HUES64 (cell line): ENCODE measurements around the gene OVCH2. TPM values are rescaled to one million over a fixed set of nuclear protein-coding genes. Genes with fewer than 3 reads are reported as not detected.
"Not testable (repeated sequence)": the region's sequence is repeated elsewhere in the genome, so short reads cannot be mapped to it uniquely, and the experiment has no call there.

Experiments used
- H3K27ac ChIP-seq: 2 replicates; pipeline ENCODE4 v1.7.0; 2013; ENCODE audit warnings: low read depth, low read length, inconsistent platforms
- H3K27me3 ChIP-seq: 2 replicates; pipeline ENCODE4 v1.6.1; 2013; ENCODE audit warnings: mild to moderate bottlenecking, low read length; ENCODE audit not compliant: insufficient read depth
- H3K36me3 ChIP-seq: 2 replicates; pipeline ENCODE4 v1.6.1; 2013; ENCODE audit warnings: mild to moderate bottlenecking, low read length; ENCODE audit not compliant: insufficient read depth
- H3K4me1 ChIP-seq: 2 replicates; pipeline ENCODE4 v1.6.1; 2013; ENCODE audit warnings: mild to moderate bottlenecking, low read length, moderate library complexity; ENCODE audit not compliant: insufficient read depth
- H3K4me3 ChIP-seq: 2 replicates; pipeline ENCODE4 v1.5.1; 2013; ENCODE audit warnings: mild to moderate bottlenecking, low read length, moderate library complexity
- H3K9ac ChIP-seq: 2 replicates; pipeline ENCODE4 v1.6.1; 2013; ENCODE audit warnings: mild to moderate bottlenecking, low read depth, low read length
- H3K9me3 ChIP-seq: 2 replicates; pipeline ENCODE4 v1.6.1; 2013; ENCODE audit warnings: low read depth, low read length; ENCODE audit not compliant: insufficient read depth
- WGBS: fragments of 150-250, 120-280 bp; methylation state at CpG from one replicate; pipeline ENCODE4 v1.1.7; 2013; ENCODE audit warnings: missing lambda C conversion rate; 5-methylcytosine and 5-hydroxymethylcytosine counted together
- polyA plus RNA-seq, 2 experiments: library from polyadenylated mRNA; stranded (reverse); fragments of 50-300 nt; gene quantifications; one replicate each; pipeline ENCODE4 v1.2.3, GENCODE V29; 2013

Gene OVCH2, protein sequence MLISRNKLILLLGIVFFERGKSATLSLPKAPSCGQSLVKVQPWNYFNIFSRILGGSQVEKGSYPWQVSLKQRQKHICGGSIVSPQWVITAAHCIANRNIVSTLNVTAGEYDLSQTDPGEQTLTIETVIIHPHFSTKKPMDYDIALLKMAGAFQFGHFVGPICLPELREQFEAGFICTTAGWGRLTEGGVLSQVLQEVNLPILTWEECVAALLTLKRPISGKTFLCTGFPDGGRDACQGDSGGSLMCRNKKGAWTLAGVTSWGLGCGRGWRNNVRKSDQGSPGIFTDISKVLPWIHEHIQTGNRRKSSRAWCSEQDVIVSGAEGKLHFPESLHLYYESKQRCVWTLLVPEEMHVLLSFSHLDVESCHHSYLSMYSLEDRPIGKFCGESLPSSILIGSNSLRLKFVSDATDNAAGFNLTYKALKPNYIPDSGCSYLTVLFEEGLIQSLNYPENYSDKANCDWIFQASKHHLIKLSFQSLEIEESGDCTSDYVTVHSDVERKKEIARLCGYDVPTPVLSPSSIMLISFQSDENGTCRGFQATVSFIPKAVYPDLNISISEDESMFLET
- 0.10 TPM for polyA plus RNA-seq (2013, experiment 1 of 2)
- not detected for polyA plus RNA-seq (2013, experiment 2 of 2)

DNA sequence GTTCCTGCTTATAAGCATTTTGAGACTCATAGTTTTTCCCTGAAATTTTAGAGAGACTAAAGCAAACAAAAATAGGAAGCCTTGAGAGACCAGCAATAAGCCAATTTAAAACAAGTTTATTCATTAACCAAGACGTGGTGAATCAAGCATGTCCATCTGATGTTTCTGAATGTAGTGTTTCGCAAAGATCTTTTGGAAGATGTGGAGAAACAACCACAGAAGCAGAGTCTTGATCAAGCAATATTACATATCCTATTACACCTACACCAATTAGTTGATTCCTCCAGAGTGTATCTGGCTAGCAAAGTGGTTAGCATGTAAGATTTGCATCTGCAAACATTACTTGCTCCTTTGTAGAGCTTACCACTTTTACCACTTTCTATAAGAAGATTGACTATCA, at the start of gene OVCH2:
TSS of gene OVCH2 (minus strand) at position 101 of the 400 bp plus-strand sequence. CDS start at position 18, 83 bp downstream.
- WGBS: 95% methylated on average over 2 of the region's 2 CpGs
- no peaks in the 10 kb centered on the region for H3K27me3 ChIP-seq
- H3K9me3 ChIP-seq: no peaks in the 10 kb centered on the region

DNA sequence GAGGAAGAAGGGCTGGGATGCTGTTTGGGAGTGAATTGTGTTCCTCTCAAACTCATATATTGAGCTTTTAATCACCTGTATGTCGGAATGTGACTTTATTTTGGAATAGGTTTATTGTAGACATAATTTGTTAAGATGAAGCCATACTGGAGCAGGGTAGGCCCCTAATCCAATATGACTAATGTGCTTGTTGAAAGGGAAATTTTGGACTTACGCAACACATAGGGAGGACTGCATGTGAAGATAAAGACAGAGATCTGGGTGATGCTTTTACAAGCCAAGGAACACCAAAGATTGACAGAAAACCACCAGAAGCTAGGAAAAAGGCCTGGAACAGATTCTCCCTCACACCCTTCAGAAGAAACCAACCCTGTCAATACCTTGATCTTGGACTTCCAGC, 43.2 kb upstream of the OVCH2 start:
- H3K9me3 ChIP-seq: no peaks in the 10 kb centered on the region
- no peaks in the 10 kb centered on the region for H3K4me1 ChIP-seq
- no peak overlapping the region for H3K4me3 ChIP-seq
- no peaks in the 10 kb centered on the region for H3K36me3 ChIP-seq
- 98% methylated on average over 2 of the region's 2 CpGs for WGBS
- no peak overlapping the region for H3K9ac ChIP-seq
- no peaks in the 10 kb centered on the region for H3K27me3 ChIP-seq
- H3K27ac ChIP-seq: no peak overlapping the region

More for the DNA sequence above, at the start of gene OVCH2:
- no peaks in the 10 kb centered on the region for H3K4me1 ChIP-seq
- H3K4me3 ChIP-seq: no peak within 1 kb of the TSS
- H3K9ac ChIP-seq: no peak within 1 kb of the TSS
- H3K36me3 ChIP-seq: no peaks in the 10 kb centered on the region
- H3K27ac ChIP-seq: no peak within 1 kb of the TSS

DNA sequence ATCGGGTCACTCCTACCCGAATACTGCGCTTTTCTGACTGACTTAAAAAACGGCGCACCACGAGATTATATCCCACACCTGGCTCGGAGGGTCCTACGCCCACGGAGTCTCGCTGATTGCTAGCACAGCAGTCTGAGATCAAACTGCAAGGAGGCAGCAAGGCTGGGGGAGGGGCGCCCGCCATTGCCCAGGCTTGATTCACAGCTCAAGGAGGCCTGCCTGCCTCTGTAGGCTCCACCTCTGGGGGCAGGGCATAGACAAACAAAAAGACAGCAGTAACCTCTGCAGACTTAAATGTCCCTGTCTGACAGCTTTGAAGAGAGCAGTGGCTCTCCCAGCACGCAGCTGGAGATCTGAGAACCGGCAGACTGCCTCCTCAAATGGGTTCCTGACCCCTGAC, 28.5 kb upstream of the OVCH2 start:
- not testable (repeated sequence) for H3K4me3 ChIP-seq, H3K9me3 ChIP-seq, H3K36me3 ChIP-seq, H3K27me3 ChIP-seq, H3K27ac ChIP-seq, H3K9ac ChIP-seq, H3K4me1 ChIP-seq
- 87% methylated on average over 12 of the region's 14 CpGs for WGBS

DNA sequence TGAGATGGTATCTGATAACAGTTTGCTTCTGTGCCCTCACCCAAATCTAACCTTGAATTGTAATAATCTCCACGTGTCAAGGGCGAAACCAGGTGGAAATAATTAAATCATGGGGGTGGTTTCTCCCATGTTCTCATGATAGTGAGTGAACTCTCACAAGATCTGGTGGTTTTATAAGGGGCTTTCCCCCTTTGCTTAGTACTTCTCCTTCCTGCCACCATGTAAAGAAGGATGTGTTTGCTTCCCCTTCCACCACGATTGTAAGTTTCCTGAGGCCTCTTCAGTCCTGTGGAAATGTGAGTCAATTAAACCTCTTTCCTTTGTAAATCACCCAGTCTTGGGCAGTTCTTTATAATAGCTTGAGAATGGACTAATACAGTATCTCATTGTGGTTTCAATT, 8.5 kb upstream of the OVCH2 start:
- H3K27ac ChIP-seq: no peak overlapping the region
- H3K9me3 ChIP-seq: no peaks in the 10 kb centered on the region
- no peak overlapping the region for H3K9ac ChIP-seq
- H3K4me1 ChIP-seq: no peaks in the 10 kb centered on the region
- no peak overlapping the region for H3K4me3 ChIP-seq
- peaks cover 2% of the 10 kb centered on the region; the same call in 1 of the 2 replicates for H3K27me3 ChIP-seq
- no peaks in the 10 kb centered on the region for H3K36me3 ChIP-seq
- WGBS: 93% methylated on average over 3 of the region's 3 CpGs

DNA sequence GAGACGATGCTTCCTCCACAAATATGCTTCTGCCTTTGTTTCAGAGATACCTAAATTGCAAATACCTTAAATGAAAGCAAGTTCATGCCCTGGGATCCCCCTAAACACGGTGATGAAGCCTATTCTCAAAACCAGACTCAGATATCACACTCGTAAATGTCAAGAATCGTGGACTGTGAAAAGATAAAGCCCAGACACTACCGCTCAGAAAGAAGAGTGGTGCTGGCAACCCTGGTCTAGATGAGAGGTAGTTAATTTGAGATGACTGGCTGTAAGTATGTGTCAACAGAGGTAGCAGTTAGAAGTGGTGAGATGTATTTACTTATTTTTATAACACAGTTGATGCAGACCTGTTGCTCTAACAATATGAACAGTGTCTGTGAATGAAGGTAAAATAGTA, 2.5 kb downstream of the OVCH2 start:
- 81% methylated on average over 5 of the region's 5 CpGs for WGBS
- H3K27me3 ChIP-seq: no peaks in the 10 kb centered on the region
- H3K4me3 ChIP-seq: no peak overlapping the region
- H3K9ac ChIP-seq: no peak overlapping the region
- no peaks in the 10 kb centered on the region for H3K36me3 ChIP-seq
- H3K9me3 ChIP-seq: no peaks in the 10 kb centered on the region
- H3K4me1 ChIP-seq: no peaks in the 10 kb centered on the region
- H3K27ac ChIP-seq: no peak overlapping the region

DNA sequence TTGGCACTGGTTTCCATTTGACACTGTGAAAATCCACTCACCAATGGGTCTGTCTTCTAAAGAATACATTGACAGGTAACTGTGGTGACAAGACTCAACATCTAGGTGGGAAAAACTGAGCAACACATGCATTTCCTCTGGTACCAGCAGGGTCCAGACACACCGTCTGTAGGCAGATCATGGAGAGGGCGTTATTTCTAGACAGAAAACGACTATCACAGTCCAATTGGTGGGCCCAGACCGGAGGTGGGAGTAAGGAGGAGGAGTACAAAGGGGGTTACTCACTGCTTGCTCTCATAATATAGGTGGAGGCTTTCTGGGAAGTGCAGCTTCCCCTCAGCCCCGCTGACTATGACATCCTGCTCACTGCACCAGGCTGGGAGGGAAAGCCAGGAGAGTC, 9.9 kb downstream of the OVCH2 start:
- Histone ChIP-seq H3K4me1 (no peaks in the 10 kb centered on the region), H3K27ac (no peak overlapping the region), H3K4me3 (no peak overlapping the region), H3K36me3 (no peaks in the 10 kb centered on the region), H3K9ac (no peak overlapping the region), H3K9me3 (no peaks in the 10 kb centered on the region), H3K27me3 (0 out of 2 replicates have a peak, but pooled peaks cover 3% of the 10 kb centered on the region)
- WGBS: 92% methylated on average over 5 of the region's 5 CpGs

DNA sequence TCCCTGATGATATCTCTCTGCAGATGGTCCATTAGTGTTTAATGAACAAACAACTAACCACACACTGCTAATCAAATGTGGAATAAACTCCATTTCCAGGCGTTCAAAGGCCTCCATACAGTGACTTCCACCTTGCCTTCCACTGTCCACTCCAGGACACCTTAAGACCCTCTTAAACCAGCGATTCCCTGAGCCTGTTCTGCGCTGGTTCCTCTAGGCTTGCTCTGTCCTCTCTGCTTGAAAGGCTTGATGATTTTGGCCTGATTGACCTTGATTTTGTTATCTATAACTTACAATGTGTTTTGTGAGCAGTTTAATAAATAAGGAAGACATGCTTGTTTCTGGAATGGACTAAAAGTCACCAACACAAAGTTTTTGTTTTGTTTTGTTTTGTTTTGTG, 12.0 kb downstream of the OVCH2 start:
- no peaks in the 10 kb centered on the region for H3K4me1 ChIP-seq
- H3K9ac ChIP-seq: no peak overlapping the region
- no peaks in the 10 kb centered on the region for H3K36me3 ChIP-seq
- 93% methylated on average over 3 of the region's 3 CpGs for WGBS
- H3K4me3 ChIP-seq: no peak overlapping the region
- 0 out of 2 replicates have a peak, but pooled peaks cover 3% of the 10 kb centered on the region for H3K27me3 ChIP-seq
- H3K27ac ChIP-seq: no peak overlapping the region
- H3K9me3 ChIP-seq: no peaks in the 10 kb centered on the region

DNA sequence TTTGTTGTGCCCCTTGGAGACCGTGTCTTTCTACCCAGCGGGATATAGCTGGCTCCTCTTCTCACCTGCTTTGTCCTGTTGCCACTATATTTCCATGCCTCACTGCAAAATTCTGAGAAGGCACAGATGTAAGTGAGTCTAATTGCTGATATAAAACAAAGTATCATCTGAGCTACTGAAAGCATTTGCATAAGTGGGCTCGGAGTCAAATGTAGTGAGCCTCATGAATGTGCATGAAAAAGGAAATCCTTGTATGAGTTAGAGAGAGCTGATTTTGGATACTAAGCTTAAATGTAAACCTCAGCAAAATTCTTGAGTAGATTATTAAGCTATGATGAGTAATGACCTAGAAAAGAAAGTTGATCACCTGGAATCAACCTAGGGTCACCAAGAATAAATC, 13.9 kb downstream of the OVCH2 start:
- Histone ChIP-seq H3K4me3 (no peak overlapping the region), H3K9ac (no peak overlapping the region), H3K4me1 (peaks cover 8% of the 10 kb centered on the region), H3K27me3 (0 out of 2 replicates have a peak, but pooled peaks cover 3% of the 10 kb centered on the region), H3K36me3 (no peaks in the 10 kb centered on the region), H3K27ac (no peak overlapping the region), H3K9me3 (no peaks in the 10 kb centered on the region)
- 85% methylated on average over 3 of the region's 3 CpGs for WGBS

DNA sequence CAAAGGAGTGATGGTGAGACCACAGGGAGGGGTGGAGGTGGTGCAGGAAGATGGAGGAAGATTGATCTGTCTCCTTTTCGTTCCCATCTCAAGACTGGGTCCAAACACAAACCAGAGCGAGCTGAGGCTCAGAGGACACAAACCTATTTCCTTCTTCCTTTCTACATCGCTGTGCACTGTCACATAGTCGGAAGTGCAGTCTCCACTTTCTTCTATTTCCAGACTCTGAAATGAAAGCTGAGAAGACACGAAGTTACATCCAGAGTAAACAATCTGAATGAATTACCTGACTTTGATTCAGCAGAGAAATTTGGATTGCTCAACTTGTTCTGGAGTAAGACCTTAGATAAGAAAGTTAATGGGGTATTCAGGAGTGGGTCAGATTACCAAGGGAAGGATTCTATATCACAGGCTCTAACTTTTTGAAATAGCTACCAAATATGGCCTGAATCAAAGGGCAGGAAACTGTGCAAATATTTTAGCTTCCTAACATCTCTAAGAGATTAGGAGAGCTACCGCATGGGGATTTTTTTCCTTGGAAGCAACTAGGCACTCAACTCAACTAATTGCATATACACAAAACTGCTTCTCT, 14.4 kb downstream of the OVCH2 start:
- peaks cover 11% of the 10 kb centered on the region for H3K4me1 ChIP-seq
- 94% methylated on average over 6 of the region's 6 CpGs for WGBS
- H3K27me3 ChIP-seq: 0 out of 2 replicates have a peak, but pooled peaks cover 3% of the 10 kb centered on the region
- H3K27ac ChIP-seq: no peak overlapping the region
- no peak overlapping the region for H3K4me3 ChIP-seq
- no peaks in the 10 kb centered on the region for H3K9me3 ChIP-seq
- no peaks in the 10 kb centered on the region for H3K36me3 ChIP-seq
- H3K9ac ChIP-seq: no peak overlapping the region

DNA sequence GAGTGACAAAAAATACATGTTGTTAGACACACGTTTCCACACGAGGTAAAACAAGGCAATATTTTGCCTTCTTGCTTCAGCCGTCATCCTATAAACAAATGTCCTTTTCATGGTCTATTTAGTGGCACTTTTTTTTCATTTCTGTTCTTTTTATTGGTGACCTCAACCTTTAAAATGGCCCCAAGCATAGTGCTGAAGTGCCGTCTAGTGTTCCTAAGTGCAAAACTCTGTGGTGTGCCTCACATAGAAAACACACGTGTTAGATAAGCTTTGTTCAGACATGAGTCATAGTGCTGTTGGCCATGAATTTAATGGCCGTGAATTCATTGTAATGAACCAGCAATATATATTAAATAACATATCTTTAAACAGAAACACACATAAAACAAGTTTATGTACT, 15.6 kb downstream of the OVCH2 start:
- H3K4me1 ChIP-seq: peaks cover 14% of the 10 kb centered on the region
- no peak overlapping the region for H3K4me3 ChIP-seq
- no peaks in the 10 kb centered on the region for H3K9me3 ChIP-seq
- H3K27ac ChIP-seq: no peak overlapping the region
- no peak overlapping the region for H3K9ac ChIP-seq
- WGBS: 93% methylated on average over 6 of the region's 6 CpGs
- H3K36me3 ChIP-seq: no peaks in the 10 kb centered on the region
- H3K27me3 ChIP-seq: 0 out of 2 replicates have a peak, but pooled peaks cover 3% of the 10 kb centered on the region

DNA sequence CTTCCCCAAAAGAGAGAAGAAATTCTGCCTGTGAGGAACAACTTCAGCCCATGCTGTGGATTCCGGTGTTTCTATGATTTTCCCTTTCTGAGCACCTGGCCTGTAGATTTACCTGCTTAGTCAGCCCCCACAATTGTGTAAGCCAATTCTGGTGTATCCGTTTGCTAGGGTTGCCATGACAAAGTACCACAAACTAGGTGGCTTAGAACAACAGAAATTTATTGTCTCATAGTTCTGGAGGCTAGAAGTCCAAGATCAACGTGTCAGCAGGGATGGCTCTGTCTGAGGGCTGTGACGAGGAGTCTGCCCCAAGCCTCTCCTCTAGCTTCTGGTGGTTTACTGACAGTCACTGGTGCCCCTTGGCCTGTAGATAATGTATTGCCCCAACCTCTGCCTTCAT, 17.0 kb downstream of the OVCH2 start:
- Histone ChIP-seq H3K9ac (no peak overlapping the region), H3K4me1 (peaks cover 14% of the 10 kb centered on the region), H3K27ac (no peak overlapping the region), H3K36me3 (no peaks in the 10 kb centered on the region), H3K27me3 (0 out of 2 replicates have a peak, but pooled peaks cover 2% of the 10 kb centered on the region), H3K9me3 (no peaks in the 10 kb centered on the region), H3K4me3 (no peak overlapping the region)
- WGBS: 89% methylated on average over 4 of the region's 4 CpGs
